Neural cell (in vitro differentiated cells): ENCODE results near the gene ZNF462. TPM values are rescaled to one million over a fixed set of nuclear protein-coding genes. Genes with fewer than 3 reads are reported as not detected.
A peak's percentile ranks its signal among the peaks of the same experiment; 100 is the strongest.

Source experiments
- H2AFZ ChIP-seq: fragments of 200-600, 300-800 bp; sonication (generic), shearing (Covaris generic); 2 replicates; pipeline ENCODE4 v1.6.0; 2014; ENCODE audit warnings: low read depth, mild to moderate bottlenecking, antibody characterized with exemption, low read length, moderate library complexity
- H3F3A ChIP-seq: fragments of 200-600 bp; shearing (Covaris generic); 2 replicates; pipeline ENCODE4 v1.6.1; 2016; ENCODE audit warnings: mild to moderate bottlenecking, moderate library complexity, mixed read lengths, antibody characterized with exemption, low read length; ENCODE audit not compliant: insufficient read depth, poor library complexity, severe bottlenecking
- H3K27ac ChIP-seq: fragments of 200-600, 300-800 bp; sonication (generic), shearing (Covaris generic); 2 replicates; pipeline ENCODE4 v1.5.1; 2014; ENCODE audit warnings: mild to moderate bottlenecking, low read length, moderate library complexity
- H3K27me3 ChIP-seq: fragments of 300-800, 200-600 bp; sonication (generic), shearing (Covaris generic); 2 replicates; pipeline ENCODE4 v1.6.0; 2014; ENCODE audit warnings: mild to moderate bottlenecking, low read depth, low read length, moderate library complexity; ENCODE audit not compliant: insufficient read depth
- H3K36me3 ChIP-seq: fragments of 300-800, 200-600 bp; sonication (generic), shearing (Covaris generic); 2 replicates; pipeline ENCODE4 v1.5.1; 2014; ENCODE audit warnings: mild to moderate bottlenecking, antibody characterized with exemption, low read length, moderate library complexity; ENCODE audit not compliant: insufficient read depth
- H3K4me2 ChIP-seq: fragments of 300-800, 200-600 bp; sonication (generic), shearing (Covaris generic); 2 replicates; pipeline ENCODE4 v1.6.0; 2014; ENCODE audit warnings: mild to moderate bottlenecking, low read length
- H3K4me3 ChIP-seq: fragments of 300-800, 200-600 bp; sonication (generic), shearing (Covaris generic); 2 replicates; pipeline ENCODE4 v1.5.1; 2014; ENCODE audit warnings: mild to moderate bottlenecking, low read length, moderate library complexity
- H3K79me2 ChIP-seq: fragments of 200-600 bp; shearing (Covaris generic); replicated peaks from 2 replicates; pipeline ENCODE4 v1.6.0; 2014; ENCODE audit warnings: mild to moderate bottlenecking, low read length, moderate library complexity; ENCODE audit not compliant: insufficient read depth
- H3K9ac ChIP-seq: fragments of 300-800, 200-600 bp; sonication (generic), shearing (Covaris generic); 2 replicates; pipeline ENCODE4 v1.6.1; 2016; ENCODE audit warnings: mild to moderate bottlenecking, low read length, mixed read lengths
- H3K9me2 ChIP-seq: fragments of 200-600 bp; shearing (Covaris generic); 2 replicates; pipeline ENCODE4 v1.6.1; 2016; ENCODE audit warnings: mild to moderate bottlenecking, low read length, mixed read lengths; ENCODE audit not compliant: insufficient read depth
- H3K9me3 ChIP-seq: fragments of 200-600, 300-800 bp; sonication (generic), shearing (Covaris generic); 2 replicates; pipeline ENCODE4 v1.6.1; 2016; ENCODE audit warnings: mild to moderate bottlenecking, mixed run types, low read length, moderate library complexity, mixed read lengths
- H4K20me1 ChIP-seq: fragments of 200-600 bp; shearing (Covaris generic); 2 replicates; pipeline ENCODE4 v1.6.1; 2016; ENCODE audit warnings: mild to moderate bottlenecking, mixed run types; ENCODE audit not compliant: insufficient read depth
- EP300 ChIP-seq: fragments of 450-650 bp; conservative IDR thresholded peaks from 2 replicates; pipeline ENCODE4 v1.6.1; 2014; ENCODE audit warnings: antibody characterized with exemption, mild to moderate bottlenecking, moderate library complexity; ENCODE audit not compliant: poor library complexity, severe bottlenecking
- EZH2 ChIP-seq: fragments of 200-600, 300-800 bp; shearing (Covaris generic), sonication (generic); IDR thresholded peaks from 2 replicates; pipeline ENCODE4 v1.6.1; 2014; ENCODE audit warnings: antibody characterized with exemption, low read length, borderline replicate concordance, mild to moderate bottlenecking; ENCODE audit not compliant: insufficient read depth, poor library complexity, severe bottlenecking
- POLR2AphosphoS5 ChIP-seq: IDR thresholded peaks from 2 replicates; pipeline ENCODE4 v1.6.1; 2012
- RAD21 ChIP-seq: fragments of 450-650 bp; conservative IDR thresholded peaks from 2 replicates; pipeline ENCODE4 v1.6.1; 2014; ENCODE audit warnings: antibody characterized with exemption, mild to moderate bottlenecking, moderate library complexity
- SMC3 ChIP-seq: fragments of 450-650 bp; conservative IDR thresholded peaks from 2 replicates; pipeline ENCODE4 v1.6.1; 2014; ENCODE audit warnings: antibody characterized with exemption, mild to moderate bottlenecking, moderate library complexity; ENCODE audit not compliant: poor library complexity
- TAF1 ChIP-seq: IDR thresholded peaks from 2 replicates; pipeline ENCODE4 v1.6.1; 2012; ENCODE audit warnings: low read depth
- polyA plus RNA-seq: library from polyadenylated mRNA; depleted of rRNA; stranded (reverse); fragments of >200 nt; gene quantifications from 2 replicates; pipeline ENCODE4 v1.2.3, GENCODE V29; 2014
- TF ChIP-seq, protein P1 (sequence below): fragments of 450-650 bp; IDR thresholded peaks from 2 replicates; pipeline ENCODE4 v1.5.1; 2014; ENCODE audit warnings: antibody characterized with exemption, mild to moderate bottlenecking, moderate library complexity; ENCODE audit not compliant: poor library complexity, severe bottlenecking
- TF ChIP-seq, protein P2 (sequence below): IDR thresholded peaks from 2 replicates; pipeline ENCODE4 v1.6.1; 2012; ENCODE audit warnings: borderline replicate concordance

ZNF462 gene
- polyA plus RNA-seq, 1 donor from 2014 or later: 9.1 TPM

DNA sequence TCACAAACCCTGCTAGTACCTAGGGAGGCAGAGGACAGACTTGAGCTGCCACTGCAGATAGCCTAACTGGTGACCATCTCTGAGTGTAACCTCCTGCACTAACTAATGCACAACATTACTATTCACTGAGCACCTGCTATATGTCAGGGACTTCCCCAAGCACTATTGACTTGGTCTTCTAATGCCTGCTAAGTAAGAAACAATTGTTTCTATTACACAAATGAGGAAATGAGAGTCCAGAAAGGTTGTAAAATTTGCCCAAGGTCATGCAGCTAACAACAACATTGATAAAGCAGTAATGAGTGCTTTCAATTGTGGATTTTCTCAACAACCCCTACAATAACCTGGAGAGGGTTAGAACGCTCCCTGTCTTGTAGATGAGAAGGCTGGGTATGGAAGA lies 183.7 kb downstream of the ZNF462 start:
- no peak overlapping the region for H3K9ac ChIP-seq
- H2AFZ ChIP-seq: no peak overlapping the region
- no peaks in the 10 kb centered on the region for H3K79me2 ChIP-seq
- no peak overlapping the region for H3K27ac ChIP-seq
- H3F3A ChIP-seq: no peaks in the 10 kb centered on the region
- no peaks in the 10 kb centered on the region for H3K9me3 ChIP-seq
- TF ChIP-seq RAD21 (no peak), SMC3 (no peak), EZH2 (no peak), POLR2AphosphoS5 (no peak), EP300 (no peak), TAF1 (no peak)
- TF ChIP-seq, protein P1, sequence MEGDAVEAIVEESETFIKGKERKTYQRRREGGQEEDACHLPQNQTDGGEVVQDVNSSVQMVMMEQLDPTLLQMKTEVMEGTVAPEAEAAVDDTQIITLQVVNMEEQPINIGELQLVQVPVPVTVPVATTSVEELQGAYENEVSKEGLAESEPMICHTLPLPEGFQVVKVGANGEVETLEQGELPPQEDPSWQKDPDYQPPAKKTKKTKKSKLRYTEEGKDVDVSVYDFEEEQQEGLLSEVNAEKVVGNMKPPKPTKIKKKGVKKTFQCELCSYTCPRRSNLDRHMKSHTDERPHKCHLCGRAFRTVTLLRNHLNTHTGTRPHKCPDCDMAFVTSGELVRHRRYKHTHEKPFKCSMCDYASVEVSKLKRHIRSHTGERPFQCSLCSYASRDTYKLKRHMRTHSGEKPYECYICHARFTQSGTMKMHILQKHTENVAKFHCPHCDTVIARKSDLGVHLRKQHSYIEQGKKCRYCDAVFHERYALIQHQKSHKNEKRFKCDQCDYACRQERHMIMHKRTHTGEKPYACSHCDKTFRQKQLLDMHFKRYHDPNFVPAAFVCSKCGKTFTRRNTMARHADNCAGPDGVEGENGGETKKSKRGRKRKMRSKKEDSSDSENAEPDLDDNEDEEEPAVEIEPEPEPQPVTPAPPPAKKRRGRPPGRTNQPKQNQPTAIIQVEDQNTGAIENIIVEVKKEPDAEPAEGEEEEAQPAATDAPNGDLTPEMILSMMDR: no peak
- TF ChIP-seq, protein P2, sequence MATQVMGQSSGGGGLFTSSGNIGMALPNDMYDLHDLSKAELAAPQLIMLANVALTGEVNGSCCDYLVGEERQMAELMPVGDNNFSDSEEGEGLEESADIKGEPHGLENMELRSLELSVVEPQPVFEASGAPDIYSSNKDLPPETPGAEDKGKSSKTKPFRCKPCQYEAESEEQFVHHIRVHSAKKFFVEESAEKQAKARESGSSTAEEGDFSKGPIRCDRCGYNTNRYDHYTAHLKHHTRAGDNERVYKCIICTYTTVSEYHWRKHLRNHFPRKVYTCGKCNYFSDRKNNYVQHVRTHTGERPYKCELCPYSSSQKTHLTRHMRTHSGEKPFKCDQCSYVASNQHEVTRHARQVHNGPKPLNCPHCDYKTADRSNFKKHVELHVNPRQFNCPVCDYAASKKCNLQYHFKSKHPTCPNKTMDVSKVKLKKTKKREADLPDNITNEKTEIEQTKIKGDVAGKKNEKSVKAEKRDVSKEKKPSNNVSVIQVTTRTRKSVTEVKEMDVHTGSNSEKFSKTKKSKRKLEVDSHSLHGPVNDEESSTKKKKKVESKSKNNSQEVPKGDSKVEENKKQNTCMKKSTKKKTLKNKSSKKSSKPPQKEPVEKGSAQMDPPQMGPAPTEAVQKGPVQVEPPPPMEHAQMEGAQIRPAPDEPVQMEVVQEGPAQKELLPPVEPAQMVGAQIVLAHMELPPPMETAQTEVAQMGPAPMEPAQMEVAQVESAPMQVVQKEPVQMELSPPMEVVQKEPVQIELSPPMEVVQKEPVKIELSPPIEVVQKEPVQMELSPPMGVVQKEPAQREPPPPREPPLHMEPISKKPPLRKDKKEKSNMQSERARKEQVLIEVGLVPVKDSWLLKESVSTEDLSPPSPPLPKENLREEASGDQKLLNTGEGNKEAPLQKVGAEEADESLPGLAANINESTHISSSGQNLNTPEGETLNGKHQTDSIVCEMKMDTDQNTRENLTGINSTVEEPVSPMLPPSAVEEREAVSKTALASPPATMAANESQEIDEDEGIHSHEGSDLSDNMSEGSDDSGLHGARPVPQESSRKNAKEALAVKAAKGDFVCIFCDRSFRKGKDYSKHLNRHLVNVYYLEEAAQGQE: no peak
- no peaks in the 10 kb centered on the region for H3K36me3 ChIP-seq
- H3K9me2 ChIP-seq: no peaks in the 10 kb centered on the region
- no peaks in the 10 kb centered on the region for H4K20me1 ChIP-seq
- H3K4me3 ChIP-seq: no peak overlapping the region
- H3K27me3 ChIP-seq: no peaks in the 10 kb centered on the region
- H3K4me2 ChIP-seq: no peak overlapping the region

DNA sequence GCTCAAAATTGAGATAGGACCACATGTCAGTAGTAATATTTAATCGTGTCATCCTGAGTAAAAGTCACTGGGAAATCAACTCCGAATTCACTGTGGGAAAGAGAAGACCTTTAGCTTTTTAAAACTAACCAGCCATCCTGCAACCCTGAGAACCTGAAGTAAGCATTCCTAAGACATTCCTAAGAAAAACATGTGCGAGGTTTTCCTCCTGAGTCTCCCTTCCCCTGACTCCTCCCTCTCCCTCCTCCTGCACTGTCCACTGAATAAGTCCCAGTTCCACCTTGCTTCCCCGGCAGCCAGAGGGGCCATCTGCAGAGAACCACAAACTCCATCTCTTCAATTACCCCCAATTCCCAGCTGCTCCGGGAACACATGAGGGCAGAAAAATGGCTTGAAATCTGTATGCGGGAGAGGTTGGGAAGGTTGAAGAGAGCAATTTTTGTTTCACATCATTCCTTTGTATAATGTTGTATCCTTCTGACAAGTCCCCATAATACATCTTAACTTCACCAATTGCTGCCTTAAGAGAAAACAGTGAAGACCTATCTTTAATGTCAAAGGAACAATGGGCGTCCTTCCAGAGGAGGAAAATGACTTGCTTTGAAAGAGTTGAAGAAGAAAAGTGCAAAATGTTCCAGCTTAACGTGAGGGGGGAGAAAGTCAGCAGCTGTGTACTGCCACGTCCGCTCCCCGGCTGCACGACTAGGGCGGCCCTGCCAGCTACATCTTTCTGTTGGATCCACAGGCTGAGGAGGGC lies 186.3 kb downstream of the ZNF462 start:
- no peaks in the 10 kb centered on the region for H3K27me3 ChIP-seq
- H4K20me1 ChIP-seq: no peaks in the 10 kb centered on the region
- no peaks in the 10 kb centered on the region for H3K9me3 ChIP-seq
- H3F3A ChIP-seq: no peaks in the 10 kb centered on the region
- no peak for TF ChIP-seq SMC3
- peak; percentile 18 for TF ChIP-seq RAD21
- TF ChIP-seq, protein P2: peak; percentile 95
- peak; percentile 82 for TF ChIP-seq POLR2AphosphoS5
- TF ChIP-seq EZH2: no peak
- peak; percentile 87 for TF ChIP-seq EP300
- H3K9ac ChIP-seq: no peak overlapping the region
- H3K9me2 ChIP-seq: no peaks in the 10 kb centered on the region
- H3K36me3 ChIP-seq: no peaks in the 10 kb centered on the region
- H3K4me2 ChIP-seq: no peak overlapping the region
- no peak overlapping the region for H2AFZ ChIP-seq
- peak overlapping the region; percentile 23 for H3K27ac ChIP-seq
- H3K79me2 ChIP-seq: no peaks in the 10 kb centered on the region
- H3K4me3 ChIP-seq: no peak overlapping the region
